Heart left ventricle (tissue), 16 donors: Measurements from ENCODE around the gene KCNJ12. TPM values are rescaled to one million over a fixed set of nuclear protein-coding genes. Genes with fewer than 3 reads are reported as not detected.
"Not testable (repeated sequence)": the region's sequence is repeated elsewhere in the genome, so short reads cannot be mapped to it uniquely, and the experiment has no call there.

Experiments
- ATAC-seq, 4 donors: fragments of 200-7000 bp; cut with Tn5 transposase; one replicate each; pipeline ENCODE4 v1.9.1; 2020 to 2022; ENCODE audit warnings: moderate library complexity in 4 of 4, mild to moderate bottlenecking in 3 of 4, moderate number of reproducible peaks in 1 of 4
- DNase-seq, 5 donors: peaks; one replicate each; pipeline ENCODE4 v3.0.0-alpha.2; 2020
- H3K27ac ChIP-seq, 12 donors: fragments of 200-600 bp; sonication (generic) in 4 of 12; one replicate each; pipeline versions ENCODE4 v1.5.0 to v1.8.0; 2016 to 2022; ENCODE audit warnings: mild to moderate bottlenecking in 2 of 12
- H3K27me3 ChIP-seq, 9 donors: fragments of 200-600 bp; sonication (generic) in 2 of 9; one replicate each; pipeline versions ENCODE4 v1.5.1 to v1.8.0; 2016 to 2022; ENCODE audit warnings: mild to moderate bottlenecking in 3 of 9
- H3K36me3 ChIP-seq, 9 donors: fragments of 200-600 bp; sonication (generic) in 2 of 9; one replicate each; pipeline versions ENCODE4 v1.5.0 to v1.8.0; 2018 to 2022; ENCODE audit warnings: mild to moderate bottlenecking in 2 of 9
- H3K4me1 ChIP-seq, 12 donors: fragments of 200-600 bp; sonication (generic) in 4 of 12; one replicate each; pipeline versions ENCODE4 v1.5.0 to v1.8.0; 2016 to 2022; ENCODE audit warnings: mild to moderate bottlenecking in 3 of 12
- H3K4me3 ChIP-seq, 12 donors: fragments of 200-600 bp; sonication (generic) in 4 of 12; one replicate each; pipeline versions ENCODE4 v1.5.0 to v1.8.0; 2017 to 2022; ENCODE audit warnings: mild to moderate bottlenecking in 9 of 12, moderate library complexity in 4 of 12
- H3K9me3 ChIP-seq, 12 donors: fragments of 200-600 bp; sonication (generic) in 4 of 12; one replicate each; pipeline versions ENCODE4 v1.5.0 to v1.8.0; 2016 to 2022; ENCODE audit warnings: mild to moderate bottlenecking in 1 of 12
- CTCF ChIP-seq, 12 donors: fragments of 200-600 bp; sonication (generic) in 4 of 12; IDR thresholded peaks; one replicate each; pipeline versions ENCODE4 v1.5.0 to v1.8.0; 2018 to 2022; ENCODE audit warnings: antibody characterized with exemption in 12 of 12, mild to moderate bottlenecking in 5 of 12
- POLR2A ChIP-seq, 2 donors: fragments of 450-650 bp; IDR thresholded peaks; one replicate each; pipeline ENCODE4 v1.6.1; 2017; ENCODE audit warnings: antibody characterized with exemption in 2 of 2, mild to moderate bottlenecking in 2 of 2, moderate library complexity in 2 of 2
- WGBS, 4 donors: extraction: QIAGEN DNeasy Blood & Tissue Kit in 2 of 4; methylation state at CpG; one replicate each; pipeline versions ENCODE4 v1.1.5 to v1.1.7; 2013 to 2018; 5-methylcytosine and 5-hydroxymethylcytosine counted together
- intact Hi-C, 10 donors: fragments of 100-400 bp; cut with DNase I; formaldehyde crosslinking; loops; one replicate each; pipeline versions ENCODE4 v1.11.1 to v1.14.2; 2022
- polyA plus RNA-seq, 2 donors: library from polyadenylated mRNA; stranded (reverse); fragments of 200-250 nt; gene quantifications; one replicate each; pipeline ENCODE4 v1.2.3, GENCODE V29; 2013
- total RNA-seq, 9 donors: library from RNA; depleted of rRNA in 2 of 9; stranded (reverse); fragments of >200 nt in 2 of 9; fragmentation: NEBNext Ultra II Directional in 3 of 9; extraction: Animal tissue kit (Norgen Biotek cat#: 25700) in 3 of 9; gene quantifications; one replicate each; pipeline versions ENCODE4 v1.1.0 to v1.2.4, GENCODE V29; 2016 to 2023
- donor health status: ischemic (EF 13 %, LVEDD 7.1; RV severe dilation, severe dysfunction).
- donor health status: healthy with polysubstance abuse.
- donor health status: DM: no; HTN: yes; CAD: no.
- donor health status: DM: no; HTN: no; CAD: no.
- donor health status: ischemic (EF 25% LVEDD 6.9; RV normal size, moderate dysfunction).
- donor health status: ischemic (EF 25% LVEDD 5.7; RV mildly dilated, moderate dysfunction).
- donor health status: healthy.
- donor health status: DM: yes; HTN: yes; CAD: no.
- donor health status: ischemic (EF 35%, LVEDD 5.7; RV mildly dilated, moderate dysfunction).
- donor health status: nonischemic (EF 11% LVEDD 7.7; RV severe dilation, severe dysfunction).
- donor health status: DM: yes; HTN: yes; CAD: no.
- donor health status: PGD.
- donor health status: ischemic (EF 29% LVEDD 5.4; RV normal size, mild dysfunction).
- donor health status: nonischemic (EF 23%, LVEDD 6.1; RV moderate dilation, normal function).

Gene KCNJ12
- total and polyA plus RNA-seq, 11 donors = 6.6 to 24.2 (median 9.0) TPM

GRCh38 chr17:21445091-21445650, 69.0 kb downstream of the KCNJ12 start:
- H3K4me1 ChIP-seq = no peaks in the 10 kb centered on the region
- H3K4me3 ChIP-seq = no peak overlapping the region
- TF ChIP-seq POLR2A (IDR thresholded peaks at IDR 0.05) (no peak), CTCF (IDR thresholded peaks at IDR 0.05) (no peak)
- H3K36me3 ChIP-seq = no peaks in the 10 kb centered on the region
- no peak for ATAC-seq
- 80 to 84% (median 83%) methylated on average over 9 of the region's 9 CpGs for WGBS, 4 donors
- intact Hi-C loops = loop anchor here in 2 of 10 donors (5.0 kb wide), 2 partner anchors 68 to 323 kb away; partner anchors contain the start of gene KCNJ12 (in 1 of the 2)
- no peak overlapping the region for H3K27ac ChIP-seq
- H3K9me3 ChIP-seq = no peaks in the 10 kb centered on the region
- DNase-seq = no peak
- no peaks in the 10 kb centered on the region for H3K27me3 ChIP-seq

GRCh38 chr17:21447552-21447951, 71.4 kb downstream of the KCNJ12 start:
- H3K27ac ChIP-seq, H3K9me3 ChIP-seq, H3K27me3 ChIP-seq, H3K4me3 ChIP-seq, ATAC-seq, DNase-seq, H3K4me1 ChIP-seq, H3K36me3 ChIP-seq: not testable (repeated sequence)
- WGBS, 4 donors = 85 to 89% (median 88%) methylated on average over 4 of the region's 4 CpGs
- intact Hi-C loops = loop anchor here in 2 of 10 donors (5.0 kb wide), 2 partner anchors 70 to 325 kb away; partner anchors contain the start of gene KCNJ12 (in 1 of the 2)

- intact Hi-C loops = loop anchor here (5.0 to 10.0 kb wide), 12 partner anchors 73 to 333 kb away; partner anchors contain the start of genes DHRS7B (in 6 of the 10), MAP2K3 (in 2 of the 10) and KCNJ12 (in 1 of the 10)
- peak in 2 of 4 donors; percentile 59 to 62 for ATAC-seq
- not testable (repeated sequence) for H3K4me3 ChIP-seq, DNase-seq, H3K36me3 ChIP-seq, H3K27me3 ChIP-seq, H3K27ac ChIP-seq, H3K9me3 ChIP-seq
- TF ChIP-seq CTCF (IDR thresholded peaks at IDR 0.05) = peak; percentile 31 to 63 (median 54)
- 60 to 68% (median 63%) methylated on average over 3 of the region's 3 CpGs for WGBS, 4 donors
- H3K4me1 ChIP-seq = peaks cover 0 to 10% (median 6%) of the 10 kb centered on the region in 12 donors
These were observed 73.7 kb downstream of the KCNJ12 start for GRCh38 chr17:21449891-21450290.

GRCh38 chr17:21451975-21452374, 75.8 kb downstream of the KCNJ12 start:
- TF ChIP-seq CTCF (IDR thresholded peaks at IDR 0.05) (no peak), POLR2A (IDR thresholded peaks at IDR 0.05) (no peak)
- DNase-seq (no peak), ATAC-seq (no peak)
- Histone ChIP-seq H3K36me3 (no peaks in the 10 kb centered on the region), H3K4me3 (no peak overlapping the region), H3K27ac (no peak overlapping the region), H3K27me3 (peaks cover 0 to 5% (median 0%) of the 10 kb centered on the region in 9 donors), H3K4me1 (peaks cover 0 to 16% (median 7%) of the 10 kb centered on the region in 12 donors), H3K9me3 (no peaks in the 10 kb centered on the region)
- 64 to 74% (median 68%) methylated on average over 9 of the region's 9 CpGs for WGBS, 4 donors
- intact Hi-C loops = loop anchor here (5.0 to 10.0 kb wide), 10 partner anchors 130 to 335 kb away; partner anchors contain the start of genes DHRS7B (in 6 of the 10) and MAP2K3 (in 2 of the 10)
